T follicular helper cell (primary cell): ENCODE measurements around the gene GABBR2.

Experiments used
- DNase-seq: peaks from one replicate; pipeline ENCODE4 v3.0.0-alpha.2; 2020; ENCODE audit warnings: low read depth

GABBR2 gene

DNA sequence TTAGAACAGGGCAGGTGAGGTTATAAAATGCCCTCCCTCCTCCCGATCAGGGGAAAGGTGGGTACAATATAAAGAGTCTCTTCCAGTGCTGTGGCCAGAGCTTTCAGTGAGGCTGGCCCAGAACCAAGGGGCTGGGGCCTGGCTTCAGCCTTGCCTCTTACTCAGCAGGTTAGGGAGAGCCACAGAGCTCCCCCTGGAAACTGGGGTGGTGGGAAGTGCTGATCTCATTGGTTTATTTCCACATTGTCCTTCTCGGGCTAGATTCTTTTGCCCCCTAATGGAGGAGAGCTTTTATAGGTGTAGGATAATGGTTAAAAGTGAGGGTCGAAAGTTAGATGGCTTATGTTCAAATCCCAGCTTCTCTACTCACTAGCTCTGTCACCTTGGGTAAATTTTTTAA lies 266.6 kb downstream of the GABBR2 start:
- no peak for DNase-seq

DNA sequence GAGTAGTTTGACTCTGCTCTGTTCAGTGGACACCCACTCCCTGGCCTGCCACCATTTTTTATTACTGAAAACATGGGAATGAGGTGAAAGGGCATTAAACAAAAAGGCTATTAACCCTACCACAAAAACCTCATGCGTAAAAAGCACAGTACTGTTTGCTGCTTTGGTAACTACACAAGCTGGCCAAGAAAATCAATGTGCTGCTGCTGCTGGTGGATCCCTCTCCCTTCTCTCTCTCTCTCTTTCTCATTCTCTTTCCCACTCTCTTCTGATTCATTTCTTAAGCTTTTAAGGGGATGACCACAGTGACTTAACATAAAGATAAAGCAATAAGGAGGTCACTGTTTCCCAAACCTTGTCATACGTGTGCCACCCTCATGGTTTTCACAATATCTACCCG lies 270.1 kb downstream of the GABBR2 start:
- DNase-seq: no peak

DNA sequence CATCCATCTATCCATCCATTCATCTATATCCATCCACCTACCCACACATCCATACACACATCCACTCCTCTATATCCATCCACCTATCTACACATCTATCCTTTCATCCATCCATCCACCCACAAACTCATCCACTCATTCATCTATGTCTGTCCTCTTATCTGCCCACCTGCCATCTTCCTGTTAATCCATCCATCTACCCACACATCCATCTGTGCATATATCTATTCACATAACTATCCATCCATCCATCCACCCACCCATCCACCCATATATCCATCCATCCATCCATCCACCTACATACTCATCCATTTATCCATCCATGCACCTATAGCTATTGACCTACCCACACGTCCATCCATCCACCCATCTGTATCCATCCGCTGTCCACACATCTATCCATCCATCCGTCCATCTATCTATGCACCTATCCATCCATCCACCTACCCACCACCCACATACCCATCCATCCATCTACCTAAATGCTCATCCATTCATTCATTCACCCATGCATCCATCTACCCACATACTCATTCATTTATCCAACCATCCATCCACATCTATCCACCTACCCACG lies 271.2 kb downstream of the GABBR2 start:
- no peak for DNase-seq

DNA sequence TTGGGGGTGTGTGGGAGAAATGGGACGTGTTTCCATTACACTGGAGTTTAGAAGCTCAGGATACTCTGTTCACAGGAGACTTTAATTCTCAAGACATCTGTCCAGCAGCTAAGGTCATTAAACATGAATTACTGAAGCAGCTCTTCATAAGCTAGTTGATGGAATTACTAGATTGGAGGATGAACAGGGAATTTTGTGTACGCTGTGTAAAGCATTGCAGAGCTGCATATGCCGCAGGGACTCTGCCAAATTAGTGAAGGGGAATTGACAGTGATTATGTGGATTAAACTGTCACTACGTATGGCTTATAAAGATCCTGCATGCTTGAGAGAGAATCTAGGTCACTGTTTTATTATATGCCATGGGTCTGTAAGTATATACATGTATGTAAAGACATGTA lies 275.8 kb downstream of the GABBR2 start:
- no peak for DNase-seq

- DNase-seq: no peak
Observed at GRCh38 chr9:98432134-98432533, 276.6 kb downstream of the GABBR2 start.

- DNase-seq: no peak
Observed at GRCh38 chr9:98430535-98431292, 278.0 kb downstream of the GABBR2 start.

DNA sequence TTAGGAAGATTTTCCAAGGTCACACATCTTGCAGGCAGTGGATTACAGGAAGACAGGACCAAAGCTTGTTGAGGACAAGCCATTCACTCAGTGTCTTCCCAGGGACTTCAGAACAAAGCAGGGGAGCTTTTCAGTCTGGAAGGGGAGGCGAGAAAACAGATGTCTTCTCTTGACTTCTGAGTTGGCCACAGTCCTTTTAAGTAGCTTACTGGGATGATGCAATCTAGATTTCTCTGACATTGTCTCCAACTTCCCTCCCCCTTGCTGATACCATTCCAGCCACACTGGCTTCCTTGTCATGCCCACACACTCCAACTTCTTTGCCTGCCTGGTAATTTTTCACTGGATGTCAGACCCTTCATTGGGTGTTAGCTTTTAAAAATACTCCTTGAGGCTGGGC lies 279.1 kb downstream of the GABBR2 start:
- no peak for DNase-seq

DNA sequence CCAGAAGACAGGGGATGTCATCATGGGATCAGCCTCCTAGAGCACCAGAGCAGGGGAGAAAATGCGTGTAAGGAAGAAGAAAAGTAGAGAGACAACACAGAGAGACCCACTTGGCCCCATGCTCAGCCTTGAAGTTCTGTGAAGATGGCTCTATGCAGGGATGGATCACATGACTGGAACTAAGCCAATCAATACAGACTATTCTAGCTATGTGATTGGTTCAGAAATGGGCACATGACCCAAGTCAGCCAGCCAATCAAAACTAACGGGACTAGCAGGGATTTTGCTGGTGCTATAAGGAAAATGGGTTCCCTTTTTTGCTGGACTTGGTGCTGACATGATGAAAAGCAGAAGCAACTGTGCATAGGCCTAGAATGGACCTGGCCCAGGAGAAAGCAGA lies 280.3 kb downstream of the GABBR2 start:
- no peak for DNase-seq

DNA sequence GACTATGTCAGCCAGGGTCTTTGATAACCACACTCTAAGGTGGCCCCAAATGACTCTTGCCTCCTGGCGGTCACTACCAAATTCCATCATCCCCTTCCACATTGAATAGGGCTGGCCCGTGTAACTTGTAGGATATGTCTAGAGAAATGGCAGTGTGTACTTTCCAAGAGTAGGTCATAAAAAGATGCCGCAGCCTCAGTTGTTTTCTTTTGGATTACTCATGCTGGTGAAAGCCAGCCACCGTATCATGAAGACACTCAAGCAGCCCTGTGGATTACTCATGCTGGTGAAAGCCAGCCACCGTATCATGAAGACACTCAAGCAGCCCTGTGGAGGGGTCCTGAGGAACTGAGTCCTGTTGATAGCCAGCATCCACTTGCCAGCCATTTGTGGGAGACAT lies 281.2 kb downstream of the GABBR2 start:
- DNase-seq: no peak

DNA sequence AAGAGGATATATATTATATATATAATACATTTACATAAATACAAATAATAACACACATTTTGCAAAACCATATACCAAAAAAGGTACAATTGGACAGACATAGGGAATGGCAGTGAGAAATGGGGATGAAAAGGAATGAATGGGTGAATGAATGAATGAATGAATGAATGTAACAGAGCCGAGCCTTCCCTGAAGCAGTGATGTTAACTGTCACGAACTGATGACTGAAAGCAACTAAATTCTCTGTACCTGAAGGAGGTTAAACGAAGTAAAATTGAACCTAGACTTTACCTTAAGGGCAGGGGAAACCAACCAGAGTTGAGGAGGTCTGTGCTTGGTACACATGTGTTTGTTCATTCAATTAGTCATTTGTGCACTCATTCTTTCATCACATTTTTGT lies 283.7 kb downstream of the GABBR2 start:
- DNase-seq: no peak

GRCh38 chr9:98419260-98419603 lies 289.5 kb downstream of the GABBR2 start:
- DNase-seq: no peak

- DNase-seq: no peak
Observed at GRCh38 chr9:98418578-98419259, 290.0 kb downstream of the GABBR2 start.

DNA sequence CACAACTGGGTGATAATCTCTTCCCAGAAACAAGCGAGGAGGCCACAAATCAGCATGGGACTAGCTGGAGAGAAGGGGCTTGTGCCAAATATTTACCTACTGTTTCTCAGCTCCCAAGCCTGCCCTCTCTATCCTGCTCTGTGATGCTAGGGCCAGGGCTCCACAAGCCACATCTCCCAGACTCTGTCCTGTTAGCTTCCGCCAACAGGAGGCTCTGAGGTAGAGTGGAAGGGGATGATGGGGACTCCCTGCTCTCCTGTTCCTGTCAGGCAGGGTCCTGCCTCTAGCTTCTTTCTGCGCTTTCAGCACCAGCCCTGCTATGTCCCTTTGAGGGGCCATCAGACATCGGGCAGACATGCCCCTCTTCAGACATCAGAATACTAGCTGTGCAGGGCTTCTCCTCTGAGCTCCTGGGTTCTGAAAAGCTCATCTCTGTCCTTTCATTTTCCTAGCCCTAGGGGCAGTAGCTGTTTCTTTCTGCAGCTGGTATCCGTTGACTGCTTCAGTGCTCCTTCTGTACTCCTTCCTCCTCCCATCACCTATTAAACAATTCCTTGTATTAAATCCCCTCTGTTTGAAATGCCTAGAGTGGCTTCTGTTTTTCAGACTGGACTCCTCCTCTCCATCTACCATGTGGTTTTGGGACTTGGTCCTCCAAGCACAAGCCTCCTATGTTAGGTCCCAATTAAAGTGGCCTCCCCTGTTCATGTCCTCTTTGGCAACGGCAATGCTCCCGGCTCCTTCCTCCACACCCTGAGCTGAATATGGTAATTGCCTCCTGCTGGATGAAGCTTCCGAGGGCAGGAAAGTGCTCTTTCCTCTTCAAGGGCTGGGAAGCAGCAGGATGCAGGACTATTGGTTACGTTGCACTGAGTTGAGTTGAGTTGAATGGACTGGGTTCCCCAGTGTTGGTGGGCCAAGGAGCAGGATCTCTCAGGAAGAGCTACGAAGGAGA lies 292.2 kb downstream of the GABBR2 start:
- DNase-seq: no peak

DNA sequence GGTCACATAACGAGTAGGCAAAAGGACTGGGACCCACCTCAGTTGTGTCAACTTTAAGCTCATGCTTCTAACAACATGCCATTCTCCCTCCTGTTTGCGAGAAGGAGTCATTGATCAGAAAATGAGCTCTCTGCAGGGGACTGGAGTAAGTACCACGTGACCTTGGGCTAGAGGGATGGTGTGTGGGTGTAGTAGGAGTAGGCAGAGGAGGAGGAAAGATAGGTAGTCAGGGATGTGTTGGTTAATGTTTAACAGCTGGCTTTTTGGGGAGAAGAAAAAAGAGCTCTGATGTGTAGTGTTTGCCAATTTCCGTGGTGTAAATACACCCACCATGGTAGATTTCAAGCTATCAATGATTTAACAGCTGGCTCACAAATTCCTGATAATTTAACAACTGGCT lies 293.0 kb downstream of the GABBR2 start:
- DNase-seq: no peak

GRCh38 chr9:98413084-98413483 lies 295.7 kb downstream of the GABBR2 start:
- DNase-seq: no peak

DNA sequence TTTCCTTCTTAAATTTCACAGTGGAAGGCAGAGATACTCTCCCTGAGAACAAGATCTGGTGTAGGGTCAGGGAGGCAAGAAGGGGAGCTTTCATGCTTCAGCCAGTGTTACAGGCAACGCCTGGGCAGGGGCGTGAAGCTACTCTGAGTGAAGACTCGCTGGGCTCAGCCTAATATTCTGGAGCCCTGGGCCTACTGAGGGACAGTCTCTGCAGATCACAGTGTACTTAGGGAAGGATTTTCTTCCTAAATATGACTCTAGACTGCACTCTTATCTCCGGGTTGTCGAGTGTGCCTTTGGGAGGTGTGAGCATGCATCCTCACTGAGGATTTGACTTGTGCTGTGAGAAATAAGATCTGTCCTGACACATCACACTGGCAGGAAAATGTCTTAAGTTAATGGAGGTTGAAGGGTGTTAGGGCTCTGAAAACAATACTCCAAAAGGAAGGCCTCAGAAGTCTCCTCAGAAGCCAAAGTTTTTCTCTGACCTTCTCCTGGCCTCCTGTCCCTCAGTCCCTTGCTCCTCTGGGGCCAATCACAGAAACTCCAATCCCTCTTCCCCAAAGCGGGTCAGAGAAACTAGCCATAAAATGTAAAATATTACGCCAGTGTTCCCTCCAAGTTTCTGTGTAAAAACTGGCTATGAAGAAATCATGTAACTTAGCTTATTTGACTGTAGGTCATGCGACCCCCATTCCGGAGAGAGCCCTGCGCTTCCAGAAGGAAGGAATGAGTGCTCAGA lies 296.5 kb downstream of the GABBR2 start:
- no peak for DNase-seq

DNA sequence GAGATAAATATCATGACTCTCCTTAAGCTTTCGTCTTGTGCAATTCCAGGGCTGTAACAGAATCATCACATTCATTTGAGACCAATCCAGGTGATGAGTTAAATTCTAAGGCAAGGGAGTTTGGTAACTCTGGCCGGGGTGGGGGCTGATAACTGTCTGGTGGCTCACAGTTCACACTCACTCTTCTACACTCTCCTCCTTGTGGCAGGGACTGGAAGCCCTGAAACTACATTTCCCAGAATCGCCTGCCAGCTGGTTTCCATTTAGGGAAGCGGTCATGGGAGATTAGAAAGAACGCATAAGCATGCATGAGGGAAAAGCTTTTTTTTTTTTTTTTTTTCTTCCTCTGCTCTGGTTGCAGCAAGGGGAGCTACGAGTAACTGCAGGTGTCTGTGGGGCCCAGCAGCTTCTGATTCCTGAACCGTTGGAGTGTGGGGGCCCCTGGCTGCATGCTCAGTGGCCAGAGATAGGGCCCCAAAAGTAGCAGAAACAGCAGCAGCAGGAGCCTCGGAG lies 298.5 kb downstream of the GABBR2 start:
- DNase-seq: no peak

- no peak for DNase-seq
Observed at GRCh38 chr9:98409719-98410118, 299.0 kb downstream of the GABBR2 start.

DNA sequence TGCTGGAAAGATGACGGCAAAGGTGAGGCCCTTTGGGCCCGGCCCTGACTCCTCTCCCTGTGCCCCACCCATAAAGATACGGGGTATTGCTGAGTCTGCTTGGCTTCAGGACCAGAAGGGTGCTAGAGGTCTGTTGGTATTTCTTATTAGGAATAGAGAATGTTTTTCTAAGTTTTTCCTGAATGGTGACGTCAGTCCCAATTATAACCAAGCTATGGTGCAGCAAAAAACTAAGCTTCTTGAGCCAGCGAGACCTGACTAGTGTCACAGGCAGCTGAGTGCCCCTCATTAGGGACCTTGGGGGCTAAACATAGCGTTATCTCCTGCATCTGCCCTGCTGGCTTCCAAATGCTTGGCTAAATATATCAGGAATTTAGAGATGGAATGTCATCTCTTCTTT lies 302.3 kb downstream of the GABBR2 start:
- DNase-seq: no peak

DNA sequence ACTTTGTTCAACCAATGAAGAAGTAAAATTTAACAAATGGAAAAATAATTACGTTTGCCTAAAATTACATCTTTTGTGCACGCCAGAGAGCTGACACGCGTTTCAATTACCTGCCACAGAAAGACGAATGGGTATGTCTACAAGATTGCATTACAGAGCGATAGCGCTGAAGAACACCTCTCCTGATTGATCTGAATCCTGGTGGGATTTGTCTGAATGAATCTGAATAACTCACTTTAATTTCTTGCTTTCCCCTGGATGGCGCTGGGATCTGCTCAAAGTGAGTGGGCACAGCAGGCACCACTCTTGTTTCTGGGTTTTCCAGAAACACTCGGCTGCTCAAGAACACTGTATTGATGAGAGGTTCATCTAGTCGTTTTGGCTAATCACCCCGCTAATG lies 304.5 kb downstream of the GABBR2 start:
- DNase-seq: no peak

GRCh38 chr9:98403715-98404114 lies 305.0 kb downstream of the GABBR2 start:
- DNase-seq: no peak
